ENCODE data around the gene EIF1. TPM values are rescaled to one million over a fixed set of nuclear protein-coding genes. Genes with fewer than 3 reads are reported as not detected.

EIF1 gene
- total RNA-seq, 1 experiment from 2014 or later, result 481 TPM

GRCh38 chr17:41738077-41738800 is 49.6 kb downstream of the EIF1 start (continued):
- no peak for TF ChIP-seq ARID4B (CRISPR knock-in tag; IDR thresholded peaks at IDR 0.05; ENCODE audit: borderline replicate concordance)
- 0 out of 2 replicates have a peak, but pooled peaks have one; percentile 52 for TF ChIP-seq SP1 (CRISPR knock-in tag; conservative IDR thresholded peaks at IDR 0.05)
- no peak for TF ChIP-seq ESRRA (CRISPR knock-in tag; IDR thresholded peaks at IDR 0.05; ENCODE audit: borderline replicate concordance)

DNA sequence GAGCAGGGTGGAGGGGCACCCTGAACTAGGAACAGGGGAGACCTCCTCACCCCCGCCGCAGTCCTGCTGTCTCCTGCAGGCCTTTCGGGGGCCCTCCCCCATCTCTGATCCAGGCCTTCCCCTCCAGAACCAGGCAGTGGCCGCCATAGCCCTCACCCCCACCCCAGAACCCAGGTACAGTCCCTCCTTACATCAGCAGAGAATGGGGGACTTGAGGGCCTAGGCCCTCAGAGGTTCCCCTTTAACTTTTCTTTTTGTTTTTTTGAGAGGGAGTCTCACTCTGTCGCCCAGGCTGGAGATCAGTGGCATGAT is 50.1 kb downstream of the EIF1 start:
- ATAC-seq (no peak), DNase-seq (ENCODE audit: low spot score) (no peak)
- no peaks in the 10 kb centered on the region for H3K9me3 Mint-ChIP-seq
- POLR2A ChIA-PET, result no interaction called here
- H3K27me3 Mint-ChIP-seq (ENCODE audit: low read depth), result peaks cover 42% of the 10 kb centered on the region
- H3K36me3 Mint-ChIP-seq, result no peaks in the 10 kb centered on the region
- no peak overlapping the region for H3K27ac Mint-ChIP-seq
- TF ChIP-seq, protein P1, sequence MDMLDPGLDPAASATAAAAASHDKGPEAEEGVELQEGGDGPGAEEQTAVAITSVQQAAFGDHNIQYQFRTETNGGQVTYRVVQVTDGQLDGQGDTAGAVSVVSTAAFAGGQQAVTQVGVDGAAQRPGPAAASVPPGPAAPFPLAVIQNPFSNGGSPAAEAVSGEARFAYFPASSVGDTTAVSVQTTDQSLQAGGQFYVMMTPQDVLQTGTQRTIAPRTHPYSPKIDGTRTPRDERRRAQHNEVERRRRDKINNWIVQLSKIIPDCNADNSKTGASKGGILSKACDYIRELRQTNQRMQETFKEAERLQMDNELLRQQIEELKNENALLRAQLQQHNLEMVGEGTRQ (CRISPR knock-in tag; IDR thresholded peaks at IDR 0.05), result no peak
- TF ChIP-seq ZNF425 (CRISPR knock-in tag; conservative IDR thresholded peaks at IDR 0.05), result no peak
- no peak for TF ChIP-seq ESRRA (CRISPR knock-in tag; IDR thresholded peaks at IDR 0.05; ENCODE audit: borderline replicate concordance)
- TF ChIP-seq, protein P2, sequence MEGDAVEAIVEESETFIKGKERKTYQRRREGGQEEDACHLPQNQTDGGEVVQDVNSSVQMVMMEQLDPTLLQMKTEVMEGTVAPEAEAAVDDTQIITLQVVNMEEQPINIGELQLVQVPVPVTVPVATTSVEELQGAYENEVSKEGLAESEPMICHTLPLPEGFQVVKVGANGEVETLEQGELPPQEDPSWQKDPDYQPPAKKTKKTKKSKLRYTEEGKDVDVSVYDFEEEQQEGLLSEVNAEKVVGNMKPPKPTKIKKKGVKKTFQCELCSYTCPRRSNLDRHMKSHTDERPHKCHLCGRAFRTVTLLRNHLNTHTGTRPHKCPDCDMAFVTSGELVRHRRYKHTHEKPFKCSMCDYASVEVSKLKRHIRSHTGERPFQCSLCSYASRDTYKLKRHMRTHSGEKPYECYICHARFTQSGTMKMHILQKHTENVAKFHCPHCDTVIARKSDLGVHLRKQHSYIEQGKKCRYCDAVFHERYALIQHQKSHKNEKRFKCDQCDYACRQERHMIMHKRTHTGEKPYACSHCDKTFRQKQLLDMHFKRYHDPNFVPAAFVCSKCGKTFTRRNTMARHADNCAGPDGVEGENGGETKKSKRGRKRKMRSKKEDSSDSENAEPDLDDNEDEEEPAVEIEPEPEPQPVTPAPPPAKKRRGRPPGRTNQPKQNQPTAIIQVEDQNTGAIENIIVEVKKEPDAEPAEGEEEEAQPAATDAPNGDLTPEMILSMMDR (IDR thresholded peaks at IDR 0.05), result no peak
- no peak for TF ChIP-seq OVOL2 (CRISPR knock-in tag; IDR thresholded peaks at IDR 0.05; ENCODE audit: borderline replicate concordance)
- no peak for TF ChIP-seq AFF4 (CRISPR knock-in tag; IDR thresholded peaks at IDR 0.05; ENCODE audit: borderline replicate concordance)
- peaks cover 20% of the 10 kb centered on the region for H3K4me1 Mint-ChIP-seq
- CTCF ChIA-PET, result no interaction called here
- H3K4me3 Mint-ChIP-seq, result no peak overlapping the region

Data from WTC11 (cell line).